ENCODE results near the gene MUS81. TPM values are rescaled to one million over a fixed set of nuclear protein-coding genes. Genes with fewer than 3 reads are reported as not detected.

MUS81 gene
- total and polyA plus RNA-seq, 2 of the 4 experiments (the other 2 are of a cell fraction): 23.7 to 47.9 TPM

- dilution Hi-C loops (cut with HindIII; ENCODE audit: low sequenced_read_pairs, unreplicated experiment): no loop called here
- H3K18ac ChIP-seq (ENCODE audit: low read depth, low read length): peak overlapping the region; percentile 19; the same call in 1 of the 2 replicates
- peak overlapping the region; percentile 89 for H3K4me3 ChIP-seq (ENCODE audit: insufficient read depth, low read depth, low read length)
- H3K23ac ChIP-seq (ENCODE audit: low read depth, low read length): peak overlapping the region; percentile 90
- H3K14ac ChIP-seq (replicated peaks; ENCODE audit: low read depth, low read length): peak overlapping the region; percentile 93
- H3K4ac ChIP-seq (ENCODE audit: low read depth, low read length): peak overlapping the region; percentile 89
- peak; percentile 52 for DNase-seq
- H2AFZ ChIP-seq (replicated peaks; ENCODE audit: low read length, poor library complexity): peak overlapping the region; percentile 51
- peak overlapping the region; percentile 77 for H3K9ac ChIP-seq (ENCODE audit: low read depth, low read length)
- no peak overlapping the region for H2BK20ac ChIP-seq (ENCODE audit: low read depth, low read length)
- no peaks in the 10 kb centered on the region for H3K27me3 ChIP-seq (ENCODE audit: control insufficient read depth, insufficient read depth, low read length)
- peak overlapping the region; percentile 81 for H3K4me2 ChIP-seq (ENCODE audit: low read depth, low read length)
- peak overlapping the region; percentile 45 for H4K5ac ChIP-seq (ENCODE audit: low read depth, low read length)
- WGBS, 2 experiments (ENCODE audit: extremely low coverage in 2 of 2, insufficient read length in 1 of 2): 0% methylated on average over 28 of the region's 57 CpGs; no CpG with 5 or more reads in 1 of the 2 experiments
- peak overlapping the region; percentile 81 for H2BK5ac ChIP-seq (ENCODE audit: low read depth, low read length, poor library complexity, severe bottlenecking)
- peaks cover 11% of the 10 kb centered on the region for H3K4me1 ChIP-seq (ENCODE audit: control insufficient read depth, insufficient read depth, low read length)
- H3K56ac ChIP-seq (ENCODE audit: extremely low read depth, insufficient read depth, low read length): peak overlapping the region; percentile 29
- H4K91ac ChIP-seq (ENCODE audit: insufficient read depth, low read depth, low read length): peak overlapping the region; percentile 80; the same call in 1 of the 2 replicates
- peak overlapping the region; percentile 100 for H2AK9ac ChIP-seq (replicated peaks; ENCODE audit: low read depth, low read length, poor library complexity)
- H3K9me1 ChIP-seq (ENCODE audit: insufficient read depth, low read length): peaks cover 33% of the 10 kb centered on the region
- H2BK120ac ChIP-seq (ENCODE audit: low read depth, low read length): no peak overlapping the region
- POLR2A ChIA-PET (ENCODE audit: unreplicated experiment): no interaction called here
- peaks cover 25 to 70% of the 10 kb centered on the region in 2 experiments for H3K79me1 ChIP-seq (ENCODE audit: low read depth in 1 of 2, low read length in 2 of 2)
- peak; percentile 3 for ATAC-seq (ENCODE audit: low read depth)
- peak overlapping the region in 1 of 2 experiments; percentile 46; a peak in 1 of 4 replicates for H4K8ac ChIP-seq (ENCODE audit: low read depth in 2 of 2, low read length in 2 of 2)
- in situ Hi-C loops (cut with MboI; ENCODE audit: low sequenced_read_pairs): no loop called here
- no peaks in the 10 kb centered on the region for H3K9me3 ChIP-seq (ENCODE audit: control insufficient read depth, insufficient read depth, low read length)
- peaks cover 64% of the 10 kb centered on the region for H4K20me1 ChIP-seq (ENCODE audit: insufficient read depth, low read length)
- no TSS peak for BruUV-seq (replicated peaks)
- intact Hi-C loops (cut with micrococcal nuclease): loop anchor here (1.0 kb wide), 1 partner anchor 31 kb away; the partner anchor contains the start of gene FIBP
- peaks cover 51% of the 10 kb centered on the region for H3K36me3 ChIP-seq (ENCODE audit: control insufficient read depth, insufficient read depth, low read length)
- H2AK5ac ChIP-seq (ENCODE audit: low read depth, low read length): peak overlapping the region; percentile 81; the same call in 1 of the 2 replicates
- H3K27ac ChIP-seq (ENCODE audit: insufficient read depth, low read length): peak overlapping the region; percentile 93
- CTCF ChIA-PET: no interaction called here
- H2BK15ac ChIP-seq (ENCODE audit: low read depth, low read length): no peak overlapping the region
- TF ChIP-seq CHD1 (IDR thresholded peaks at IDR 0.05; ENCODE audit: low read depth, low read length) (0 out of 2 replicates have a peak, but pooled peaks have one; percentile 60), NFE2L2 (IDR thresholded peaks at IDR 0.05; ENCODE audit: low read depth, low read length) (no peak), MXI1 (IDR thresholded peaks at IDR 0.05; ENCODE audit: borderline replicate concordance, low read depth, low read length) (peak; percentile 87; the same call in 1 of the 2 replicates), MAZ (IDR thresholded peaks at IDR 0.05; ENCODE audit: borderline replicate concordance, low read depth, low read length) (0 out of 2 replicates have a peak, but pooled peaks have one; percentile 55), RCOR1 (IDR thresholded peaks at IDR 0.05; ENCODE audit: insufficient replicate concordance, low read length) (no peak), BHLHE40 (IDR thresholded peaks at IDR 0.05; ENCODE audit: low read depth, low read length) (no peak), POLR2A (IDR thresholded peaks at IDR 0.05; ENCODE audit: low read depth, low read length) (no peak), CEBPB (IDR thresholded peaks at IDR 0.05; ENCODE audit: low read depth, low read length) (no peak), ELK1 (IDR thresholded peaks at IDR 0.05; ENCODE audit: borderline replicate concordance, low read depth, low read length) (no peak), CTCF (conservative IDR thresholded peaks at IDR 0.05; ENCODE audit: low read depth, low read length) (no peak), RFX5 (IDR thresholded peaks at IDR 0.05; ENCODE audit: low read depth, low read length) (no peak), FOS (IDR thresholded peaks at IDR 0.05; ENCODE audit: low read depth, low read length) (no peak), USF2 (IDR thresholded peaks at IDR 0.05; ENCODE audit: low read depth, low read length) (peak; percentile 91)
These were observed 3.3 kb upstream of the MUS81 start for GRCh38 chr11:65856689-65857499.

Data from IMR-90 (cell line).